Measurements from ENCODE around the gene PANX2. TPM values are rescaled to one million over a fixed set of nuclear protein-coding genes. Genes with fewer than 3 reads are reported as not detected.

Gene PANX2
- total and polyA plus RNA-seq, 2 of the 13 experiments (the other 11 are each of a cell fraction or from before 2014, with no cell fraction given), result 0.15 to 1.1 TPM

GRCh38 chr22:50138988-50139387 is 31.5 kb upstream of the PANX2 start (continued):
- TF ChIP-seq ZBTB40 (IDR thresholded peaks at IDR 0.05), result no peak
- no peak for TF ChIP-seq ZBTB40 (CRISPR knock-in tag; IDR thresholded peaks at IDR 0.05)
- TF ChIP-seq ZNF180 (CRISPR knock-in tag; IDR thresholded peaks at IDR 0.05; ENCODE audit: borderline replicate concordance, low read depth), result no peak
- TF ChIP-seq SAP130 (CRISPR knock-in tag; IDR thresholded peaks at IDR 0.05; ENCODE audit: low read depth), result peak; percentile 55
- TF ChIP-seq ZNF747 (CRISPR knock-in tag; IDR thresholded peaks at IDR 0.05; ENCODE audit: borderline replicate concordance), result 0 out of 2 replicates have a peak, but pooled peaks have one; percentile 35
- no peak for TF ChIP-seq MAFG (CRISPR knock-in tag; IDR thresholded peaks at IDR 0.05)
- peak; percentile 23; the same call in 1 of the 2 replicates for TF ChIP-seq HDAC2 (CRISPR knock-in tag; IDR thresholded peaks at IDR 0.05)
- peak; percentile 61 for TF ChIP-seq ARID5B (CRISPR knock-in tag; IDR thresholded peaks at IDR 0.05)
- TF ChIP-seq ZBTB14 (CRISPR knock-in tag; IDR thresholded peaks at IDR 0.05), result no peak
- TF ChIP-seq FOXP1 (IDR thresholded peaks at IDR 0.05), result no peak
- peak; percentile 15; the same call in 1 of the 2 replicates for TF ChIP-seq FOXP1 (CRISPR knock-in tag; IDR thresholded peaks at IDR 0.05)
- TF ChIP-seq MAX (IDR thresholded peaks at IDR 0.05), result peak; percentile 43; the same call in 1 of the 2 replicates
- no peak for TF ChIP-seq SOX13 (IDR thresholded peaks at IDR 0.05)
- TF ChIP-seq SOX13 (CRISPR knock-in tag; conservative IDR thresholded peaks at IDR 0.05 in 1 of 2, IDR thresholded peaks at IDR 0.05 in 1 of 2), result peak in 1 of 2 experiments; percentile 60; a peak in 1 of 4 replicates
- 0 out of 2 replicates have a peak, but pooled peaks have one; percentile 40 for TF ChIP-seq HDAC1 (CRISPR knock-in tag; IDR thresholded peaks at IDR 0.05)
- TF ChIP-seq PHF20 (CRISPR knock-in tag; IDR thresholded peaks at IDR 0.05), result no peak
- no peak for TF ChIP-seq MED8 (CRISPR knock-in tag; IDR thresholded peaks at IDR 0.05; ENCODE audit: insufficient replicate concordance)
- TF ChIP-seq ZNF317 (CRISPR knock-in tag; IDR thresholded peaks at IDR 0.05), result no peak

Data from HepG2 (cell line).